HEK293 (cell line): ENCODE measurements around the gene CUEDC1.

Experiments used
- CTCF ChIA-PET: fragments of 350-600 bp; formaldehyde crosslinking; extraction: SDS; loops from one replicate; lab custom pipeline; 2021; ENCODE audit warnings: antibody characterized with exemption; lab: Yijun Ruan, JAX
- POLR2A ChIA-PET: fragments of 300-600 bp; formaldehyde crosslinking; extraction: SDS; loops from one replicate; lab custom pipeline; 2020; ENCODE audit warnings: antibody characterized with exemption, inconsistent platforms; lab: Yijun Ruan, JAX
- H3K27ac ChIP-seq: fragments of 200-500 bp; sonication (Bioruptor generic); 2 replicates; pipeline ENCODE4 v1.5.1; 2014; ENCODE audit warnings: low read depth, low read length, control low read depth, inconsistent platforms; ENCODE audit errors: extremely low read depth
- H3K36me3 ChIP-seq, 2 experiments: fragments of 200-500 bp in 1 of 2; sonication (Bioruptor generic) in 1 of 2; 1 replicate in 1 of 2; 2 replicates in 1 of 2; pipeline ENCODE4 v1.5.1; 2014 to 2017; ENCODE audit warnings: inconsistent platforms in 2 of 2, low read length in 2 of 2; ENCODE audit not compliant: control insufficient read depth in 2 of 2, insufficient read depth in 1 of 2
- H3K4me1 ChIP-seq: fragments of 200-500 bp; sonication (Bioruptor generic); 2 replicates; pipeline ENCODE4 v1.5.1; 2014; ENCODE audit warnings: mild to moderate bottlenecking, low read length, inconsistent platforms; ENCODE audit not compliant: control insufficient read depth, insufficient read depth
- H3K4me3 ChIP-seq: 2 replicates; pipeline ENCODE4 v1.5.1; 2011; ENCODE audit warnings: low read depth, mild to moderate bottlenecking, control low read depth, low read length, moderate library complexity
- H3K9me3 ChIP-seq: fragments of 200-500 bp; sonication (Bioruptor generic); 2 replicates; pipeline ENCODE4 v1.5.1; 2014; ENCODE audit warnings: low read depth, low read length, inconsistent platforms; ENCODE audit not compliant: control insufficient read depth, insufficient read depth
- BCL6B ChIP-seq: fragments of 450-650 bp; formaldehyde crosslinking; IDR thresholded peaks from 2 replicates; pipeline ENCODE4 v1.5.1; 2017; ENCODE audit warnings: missing biosample characterization, missing genetic modification characterization
- ELK4 ChIP-seq: IDR thresholded peaks from 2 replicates; pipeline ENCODE4 v1.6.1; 2011; ENCODE audit warnings: mild to moderate bottlenecking, low read depth, low read length, borderline replicate concordance
- PRDM4 ChIP-seq: fragments of 450-650 bp; formaldehyde crosslinking; IDR thresholded peaks from 2 replicates; pipeline ENCODE4 v1.5.1; 2017; ENCODE audit warnings: missing biosample characterization, missing genetic modification characterization
- SP7 ChIP-seq: fragments of 450-650 bp; formaldehyde crosslinking; IDR thresholded peaks from 2 replicates; pipeline ENCODE4 v1.5.1; 2016; ENCODE audit warnings: missing biosample characterization, missing genetic modification characterization
- WT1 ChIP-seq: fragments of 450-650 bp; formaldehyde crosslinking; IDR thresholded peaks from 2 replicates; pipeline ENCODE4 v1.5.1; 2016; ENCODE audit warnings: missing biosample characterization, missing genetic modification characterization
- ZNF169 ChIP-seq: fragments of 450-650 bp; formaldehyde crosslinking; IDR thresholded peaks from 2 replicates; pipeline ENCODE4 v1.5.1; 2016; ENCODE audit warnings: missing biosample characterization, missing genetic modification characterization
- ZNF2 ChIP-seq: fragments of 450-650 bp; formaldehyde crosslinking; IDR thresholded peaks from 2 replicates; pipeline ENCODE4 v1.5.1; 2016; ENCODE audit warnings: missing biosample characterization, missing genetic modification characterization
- ZNF24 ChIP-seq: fragments of 450-650 bp; formaldehyde crosslinking; IDR thresholded peaks from 2 replicates; pipeline ENCODE4 v1.5.1; 2016; ENCODE audit warnings: missing biosample characterization, missing genetic modification characterization
- ZNF366 ChIP-seq: fragments of 450-650 bp; formaldehyde crosslinking; conservative IDR thresholded peaks from 2 replicates; pipeline ENCODE4 v1.5.1; 2016; ENCODE audit warnings: missing biosample characterization, missing genetic modification characterization
- ZNF510 ChIP-seq: fragments of 450-650 bp; formaldehyde crosslinking; IDR thresholded peaks from 2 replicates; pipeline ENCODE4 v1.5.1; 2018; ENCODE audit warnings: mild to moderate bottlenecking, missing genetic modification characterization, missing biosample characterization; ENCODE audit not compliant: insufficient replicate concordance
- ZNF521 ChIP-seq: fragments of 450-650 bp; formaldehyde crosslinking; IDR thresholded peaks from 2 replicates; pipeline ENCODE4 v1.5.1; 2017; ENCODE audit warnings: missing biosample characterization, mild to moderate bottlenecking, missing genetic modification characterization
- ZNF580 ChIP-seq: fragments of 450-650 bp; formaldehyde crosslinking; IDR thresholded peaks from 2 replicates; pipeline ENCODE4 v1.5.1; 2016; ENCODE audit warnings: missing biosample characterization, missing genetic modification characterization
- ZNF596 ChIP-seq: fragments of 450-650 bp; IDR thresholded peaks from 2 replicates; pipeline ENCODE4 v1.5.0; 2018; ENCODE audit warnings: missing biosample characterization, mild to moderate bottlenecking, missing genetic modification characterization, moderate library complexity

The CUEDC1 gene

GRCh38 chr17:57943645-57944044, 11.6 kb downstream of the CUEDC1 start:
- H3K4me1 ChIP-seq: peaks cover 49% of the 10 kb centered on the region
- no peak for TF ChIP-seq ZNF596 (tag by site-specific recombination)
- TF ChIP-seq PRDM4 (tag by site-specific recombination): peak; percentile 91
- CTCF ChIA-PET: interaction anchor here (0.6 to 2.3 kb wide), 4 partner anchors 11 to 1861 kb away, joined by 3 to 9 read pairs (median 4); partner anchors contain the start of gene CUEDC1
- POLR2A ChIA-PET: interaction anchor here (0.7 kb wide), 1 partner anchor 10 kb away, joined by 3 read pairs; no protein-coding TSS in a partner anchor
- H3K9me3 ChIP-seq: no peaks in the 10 kb centered on the region
- no peak overlapping the region for H3K27ac ChIP-seq
- H3K4me3 ChIP-seq: no peak overlapping the region
- no peaks in the 10 kb centered on the region for H3K36me3 ChIP-seq

- Histone ChIP-seq H3K36me3 (no peaks in the 10 kb centered on the region), H3K27ac (no peak overlapping the region), H3K9me3 (no peaks in the 10 kb centered on the region), H3K4me1 (peaks cover 48% of the 10 kb centered on the region), H3K4me3 (no peak overlapping the region)
- ChIA-PET CTCF (interaction anchor here (0.6 to 0.8 kb wide), 2 partner anchors 362 to 1861 kb away, joined by 3 to 4 read pairs; no protein-coding TSS in a partner anchor), POLR2A (interaction anchor here (0.7 kb wide), 1 partner anchor 11 kb away, joined by 3 read pairs; no protein-coding TSS in a partner anchor)
- TF ChIP-seq ZNF366 (tag by site-specific recombination) (0 out of 2 replicates have a peak, but pooled peaks have one; percentile 20), ZNF510 (tag by site-specific recombination) (no peak)
Measured at GRCh38 chr17:57943140-57943539, 12.1 kb downstream of the CUEDC1 start.

- no peaks in the 10 kb centered on the region for H3K9me3 ChIP-seq
- POLR2A ChIA-PET: interaction anchor here (5.0 kb wide), 1 partner anchor 12 kb away, joined by 33 read pairs; the partner anchor contains the start of gene CUEDC1
- H3K4me3 ChIP-seq: no peak overlapping the region
- peaks cover 44% of the 10 kb centered on the region for H3K4me1 ChIP-seq
- H3K36me3 ChIP-seq: no peaks in the 10 kb centered on the region
- TF ChIP-seq SP7 (tag by site-specific recombination) (no peak), ELK4 (no peak)
- TF ChIP-seq, all 188 proteins: peak for 0
- CTCF ChIA-PET: interaction anchor here (0.6 to 1.4 kb wide), 3 partner anchors 14 to 50 kb away, joined by 3 to 5 read pairs (median 4); partner anchors contain the start of gene CUEDC1
- peak overlapping the region; percentile 28; the same call in 1 of the 2 replicates for H3K27ac ChIP-seq
Measured at GRCh38 chr17:57941384-57942370, 13.5 kb downstream of the CUEDC1 start.

GRCh38 chr17:57940653-57941329, 14.4 kb downstream of the CUEDC1 start:
- no peaks in the 10 kb centered on the region for H3K9me3 ChIP-seq
- POLR2A ChIA-PET: interaction anchor here (0.6 to 5.0 kb wide), 3 partner anchors 13 to 23 kb away, joined by 3 to 33 read pairs (median 3); partner anchors contain the start of gene CUEDC1
- peak overlapping the region; percentile 44; the same call in 1 of the 2 replicates for H3K27ac ChIP-seq
- CTCF ChIA-PET: interaction anchor here (0.6 to 2.0 kb wide), 5 partner anchors 8 to 684 kb away, joined by 3 to 11 read pairs (median 4); partner anchors contain the start of gene CUEDC1
- H3K4me3 ChIP-seq: no peak overlapping the region
- no peaks in the 10 kb centered on the region for H3K36me3 ChIP-seq
- H3K4me1 ChIP-seq: peaks cover 46% of the 10 kb centered on the region
- TF ChIP-seq WT1 (no peak), ZNF24 (tag by site-specific recombination) (no peak), BCL6B (no peak), ZNF580 (no peak), ZNF521 (tag by site-specific recombination) (no peak), ZNF2 (no peak), ZNF169 (tag by site-specific recombination) (no peak)
